ENCODE results near the gene SGMS1.

GRCh38 chr10:50419756-50420155 is 204.0 kb downstream of the SGMS1 start:
- TF ChIP-seq EZH2 (IDR thresholded peaks at IDR 0.05; ENCODE audit: insufficient read depth, low read length) = no peak
- TF ChIP-seq CTCF (IDR thresholded peaks at IDR 0.05; ENCODE audit: insufficient read depth, low read depth, low read length) = no peak
